Osteocyte (in vitro differentiated cells): ENCODE data around the gene EDN1. TPM values are rescaled to one million over a fixed set of nuclear protein-coding genes. Genes with fewer than 3 reads are reported as not detected.

ENCODE experiments used
- DNase-seq: peaks from one replicate; pipeline ENCODE4 v3.0.0; 2021; ENCODE audit warnings: mixed read lengths; ENCODE audit not compliant: unreplicated experiment; ENCODE audit errors: extremely low spot score
- H3K27ac Mint-ChIP-seq: one replicate; pipeline ENCODE4 v1.8.0; 2021; ENCODE audit warnings: mild to moderate bottlenecking, mixed read lengths; ENCODE audit not compliant: unreplicated experiment
- H3K27me3 Mint-ChIP-seq: one replicate; pipeline ENCODE4 v1.8.0; 2021; ENCODE audit warnings: mixed read lengths; ENCODE audit not compliant: unreplicated experiment
- H3K36me3 Mint-ChIP-seq: one replicate; pipeline ENCODE4 v1.8.0; 2021; ENCODE audit warnings: mixed read lengths; ENCODE audit not compliant: unreplicated experiment
- H3K4me1 Mint-ChIP-seq: one replicate; pipeline ENCODE4 v1.8.0; 2021; ENCODE audit warnings: mixed read lengths; ENCODE audit not compliant: unreplicated experiment
- H3K4me3 Mint-ChIP-seq: one replicate; pipeline ENCODE4 v1.8.0; 2021; ENCODE audit warnings: mild to moderate bottlenecking, moderate library complexity, mixed read lengths; ENCODE audit not compliant: unreplicated experiment
- H3K9me3 Mint-ChIP-seq: one replicate; pipeline ENCODE4 v1.8.0; 2021; ENCODE audit warnings: mixed read lengths; ENCODE audit not compliant: unreplicated experiment
- total RNA-seq: library from RNA; stranded (reverse); gene quantifications from 2 replicates; pipeline ENCODE4 v1.2.1, GENCODE V29; 2021
- TF ChIP-seq, protein P1 (sequence below): fragments of 200-600 bp; sonication (generic); IDR thresholded peaks from 2 replicates; pipeline ENCODE4 v1.5.0; 2021; ENCODE audit warnings: antibody characterized with exemption, mild to moderate bottlenecking, moderate library complexity

EDN1 gene
- total RNA-seq, 1 donor from 2014 or later = 13.2 TPM

DNA sequence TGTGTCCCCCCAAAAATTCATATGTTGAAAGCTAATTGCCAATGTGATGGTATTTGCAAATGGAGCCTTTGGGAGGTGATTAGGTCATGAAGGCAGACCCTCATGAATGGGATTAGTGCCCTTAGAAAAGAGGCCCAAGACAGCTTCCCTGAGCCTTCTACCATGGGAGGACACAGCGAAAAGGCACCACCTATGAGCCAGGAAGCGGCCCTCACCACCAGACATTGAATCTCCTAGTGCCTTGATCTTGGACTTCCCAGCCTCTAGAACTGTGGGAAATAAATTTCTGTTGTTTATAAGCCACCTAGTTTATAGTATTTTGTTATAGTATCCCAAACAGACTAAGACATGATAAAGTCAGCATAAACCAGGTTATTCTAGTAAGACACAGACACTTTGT is 18.9 kb downstream of the EDN1 start:
- TF ChIP-seq, protein P1, sequence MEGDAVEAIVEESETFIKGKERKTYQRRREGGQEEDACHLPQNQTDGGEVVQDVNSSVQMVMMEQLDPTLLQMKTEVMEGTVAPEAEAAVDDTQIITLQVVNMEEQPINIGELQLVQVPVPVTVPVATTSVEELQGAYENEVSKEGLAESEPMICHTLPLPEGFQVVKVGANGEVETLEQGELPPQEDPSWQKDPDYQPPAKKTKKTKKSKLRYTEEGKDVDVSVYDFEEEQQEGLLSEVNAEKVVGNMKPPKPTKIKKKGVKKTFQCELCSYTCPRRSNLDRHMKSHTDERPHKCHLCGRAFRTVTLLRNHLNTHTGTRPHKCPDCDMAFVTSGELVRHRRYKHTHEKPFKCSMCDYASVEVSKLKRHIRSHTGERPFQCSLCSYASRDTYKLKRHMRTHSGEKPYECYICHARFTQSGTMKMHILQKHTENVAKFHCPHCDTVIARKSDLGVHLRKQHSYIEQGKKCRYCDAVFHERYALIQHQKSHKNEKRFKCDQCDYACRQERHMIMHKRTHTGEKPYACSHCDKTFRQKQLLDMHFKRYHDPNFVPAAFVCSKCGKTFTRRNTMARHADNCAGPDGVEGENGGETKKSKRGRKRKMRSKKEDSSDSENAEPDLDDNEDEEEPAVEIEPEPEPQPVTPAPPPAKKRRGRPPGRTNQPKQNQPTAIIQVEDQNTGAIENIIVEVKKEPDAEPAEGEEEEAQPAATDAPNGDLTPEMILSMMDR = no peak
- Mint-ChIP-seq H3K9me3 (peaks cover 4% of the 10 kb centered on the region), H3K4me1 (peaks cover 16% of the 10 kb centered on the region), H3K36me3 (peaks cover 4% of the 10 kb centered on the region), H3K27me3 (no peaks in the 10 kb centered on the region), H3K4me3 (no peak overlapping the region), H3K27ac (no peak overlapping the region)
- DNase-seq = no peak

DNA sequence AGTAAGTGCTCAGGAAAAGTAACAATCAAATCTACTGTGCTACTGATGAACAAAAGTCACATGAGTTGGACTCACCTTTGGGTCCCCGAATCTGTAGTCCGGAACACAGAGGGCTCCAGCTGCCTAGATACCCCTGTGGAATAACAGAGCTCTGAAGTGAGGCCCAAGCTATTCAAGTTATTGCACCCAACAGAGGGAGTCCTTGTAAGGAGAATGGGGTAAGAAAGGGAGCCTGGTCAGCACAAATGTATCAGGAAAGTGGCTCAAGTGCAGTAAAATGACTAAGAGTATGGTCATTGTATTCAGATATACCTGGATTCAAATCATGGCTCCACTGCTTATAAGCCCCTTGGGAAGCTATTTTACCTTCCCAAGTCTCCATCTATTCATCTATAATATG is 20.9 kb downstream of the EDN1 start:
- no peak for DNase-seq
- H3K4me1 Mint-ChIP-seq = peaks cover 32% of the 10 kb centered on the region
- peaks cover 4% of the 10 kb centered on the region for H3K36me3 Mint-ChIP-seq
- TF ChIP-seq, protein P1 = no peak
- H3K27me3 Mint-ChIP-seq = no peaks in the 10 kb centered on the region
- H3K9me3 Mint-ChIP-seq = no peaks in the 10 kb centered on the region
- no peak overlapping the region for H3K4me3 Mint-ChIP-seq
- H3K27ac Mint-ChIP-seq = no peak overlapping the region

DNA sequence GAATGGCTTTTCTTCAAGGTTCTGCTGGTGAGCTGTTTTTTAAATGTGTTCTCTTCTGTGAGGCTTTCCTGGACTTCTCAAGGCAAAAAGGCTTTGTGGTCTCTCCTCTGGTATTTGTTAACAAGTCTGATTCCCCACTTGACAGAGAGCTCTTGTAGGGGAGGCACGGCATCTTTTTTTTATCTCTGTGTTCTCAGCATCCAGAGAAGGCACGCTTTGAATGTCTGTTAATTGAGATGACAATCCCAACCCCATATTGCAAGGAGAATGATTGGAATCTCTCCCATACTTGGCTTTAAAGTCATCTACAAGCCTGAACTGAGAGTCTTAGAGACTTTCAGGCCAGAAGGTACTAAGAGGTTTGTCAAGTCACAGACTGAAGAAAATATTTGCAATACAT is 22.6 kb downstream of the EDN1 start:
- TF ChIP-seq, protein P1 = no peak

DNA sequence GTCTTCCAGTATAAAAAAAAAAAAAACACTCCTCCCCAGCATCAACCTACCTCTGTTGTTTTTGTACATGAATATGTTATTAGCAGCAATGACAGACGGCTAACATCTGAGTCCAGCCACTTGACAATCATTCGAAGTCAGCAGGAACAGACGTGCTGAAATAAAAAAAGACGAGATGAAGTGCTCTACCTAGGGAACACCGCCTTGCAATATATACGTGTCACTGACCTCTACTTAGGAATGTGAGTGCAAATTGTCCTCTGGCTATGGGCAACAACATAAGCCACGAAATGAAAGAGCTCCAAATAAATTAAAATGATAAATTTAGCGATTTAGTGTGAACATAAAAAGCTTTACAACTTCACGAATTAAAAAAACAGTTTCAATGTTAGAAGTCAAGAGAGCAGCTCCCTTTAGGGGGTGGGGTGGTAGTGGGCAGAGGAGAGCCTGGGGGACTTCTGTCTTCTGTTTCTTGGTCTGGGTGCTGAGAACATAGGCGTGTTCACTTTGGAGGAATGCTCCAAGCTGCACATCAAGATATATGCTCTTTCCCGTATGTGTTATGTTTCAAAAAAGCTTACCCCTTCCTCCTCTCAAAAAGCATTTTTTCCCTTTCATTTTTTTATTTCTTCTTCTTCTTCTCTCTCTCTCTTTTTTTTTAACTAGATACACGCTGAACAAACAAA is 23.3 kb downstream of the EDN1 start:
- H3K27ac Mint-ChIP-seq = peak overlapping the region; percentile 84
- H3K9me3 Mint-ChIP-seq = peaks cover 6% of the 10 kb centered on the region

More for the DNA sequence above, 22.6 kb downstream of the EDN1 start:
- DNase-seq = no peak
- H3K4me1 Mint-ChIP-seq = peaks cover 43% of the 10 kb centered on the region
- peaks cover 2% of the 10 kb centered on the region for H3K36me3 Mint-ChIP-seq
- peak overlapping the region; percentile 84 for H3K27ac Mint-ChIP-seq
- no peaks in the 10 kb centered on the region for H3K27me3 Mint-ChIP-seq
- no peak overlapping the region for H3K4me3 Mint-ChIP-seq
- peaks cover 6% of the 10 kb centered on the region for H3K9me3 Mint-ChIP-seq

DNA sequence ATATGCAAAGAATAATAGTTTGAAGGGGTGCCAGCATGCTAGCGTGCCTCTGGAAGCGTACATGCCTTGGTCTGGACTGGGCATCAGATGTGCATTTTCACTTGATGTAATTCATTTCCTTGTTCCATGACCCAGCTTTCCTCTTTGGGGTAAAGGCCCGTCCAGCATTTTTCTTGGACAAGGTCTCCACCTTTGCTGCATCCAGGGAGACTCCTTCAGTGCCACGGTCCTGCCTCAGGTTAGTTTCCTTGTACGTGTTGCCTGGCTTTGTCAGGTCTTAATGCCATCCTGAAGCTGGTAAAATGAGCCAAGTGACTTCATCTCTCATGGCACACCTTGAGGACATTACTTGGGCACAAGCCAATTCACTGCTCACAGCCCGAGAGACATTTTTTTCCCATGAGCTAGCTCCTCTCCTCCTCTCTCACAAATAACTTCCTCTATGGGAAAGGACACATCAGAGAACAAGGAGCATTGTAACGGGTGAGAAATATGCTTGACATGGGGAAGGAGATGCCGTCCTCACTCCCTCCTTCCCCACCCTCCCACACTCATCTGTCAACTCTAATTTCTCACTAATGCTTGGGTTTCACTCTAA is 23.9 kb downstream of the EDN1 start:
- peak overlapping the region; percentile 52 for H3K4me3 Mint-ChIP-seq
- peak overlapping the region; percentile 84 for H3K27ac Mint-ChIP-seq

More for the DNA sequence above, 23.3 kb downstream of the EDN1 start:
- TF ChIP-seq, protein P1 = no peak
- no peaks in the 10 kb centered on the region for H3K36me3 Mint-ChIP-seq
- H3K27me3 Mint-ChIP-seq = no peaks in the 10 kb centered on the region
- peak overlapping the region; percentile 52 for H3K4me3 Mint-ChIP-seq
- peaks cover 43% of the 10 kb centered on the region for H3K4me1 Mint-ChIP-seq
- DNase-seq = no peak

More for the DNA sequence above, 23.9 kb downstream of the EDN1 start:
- Mint-ChIP-seq H3K4me1 (peaks cover 46% of the 10 kb centered on the region), H3K9me3 (peaks cover 6% of the 10 kb centered on the region), H3K36me3 (peaks cover 2% of the 10 kb centered on the region), H3K27me3 (no peaks in the 10 kb centered on the region)
- DNase-seq = no peak
- TF ChIP-seq, protein P1 = no peak
